ENCODE measurements around the gene SH2D7. TPM values are rescaled to one million over a fixed set of nuclear protein-coding genes. Genes with fewer than 3 reads are reported as not detected.

Gene SH2D7
- polyA plus RNA-seq, 3 donors: 0.44 to 0.58 (median 0.55) TPM

DNA sequence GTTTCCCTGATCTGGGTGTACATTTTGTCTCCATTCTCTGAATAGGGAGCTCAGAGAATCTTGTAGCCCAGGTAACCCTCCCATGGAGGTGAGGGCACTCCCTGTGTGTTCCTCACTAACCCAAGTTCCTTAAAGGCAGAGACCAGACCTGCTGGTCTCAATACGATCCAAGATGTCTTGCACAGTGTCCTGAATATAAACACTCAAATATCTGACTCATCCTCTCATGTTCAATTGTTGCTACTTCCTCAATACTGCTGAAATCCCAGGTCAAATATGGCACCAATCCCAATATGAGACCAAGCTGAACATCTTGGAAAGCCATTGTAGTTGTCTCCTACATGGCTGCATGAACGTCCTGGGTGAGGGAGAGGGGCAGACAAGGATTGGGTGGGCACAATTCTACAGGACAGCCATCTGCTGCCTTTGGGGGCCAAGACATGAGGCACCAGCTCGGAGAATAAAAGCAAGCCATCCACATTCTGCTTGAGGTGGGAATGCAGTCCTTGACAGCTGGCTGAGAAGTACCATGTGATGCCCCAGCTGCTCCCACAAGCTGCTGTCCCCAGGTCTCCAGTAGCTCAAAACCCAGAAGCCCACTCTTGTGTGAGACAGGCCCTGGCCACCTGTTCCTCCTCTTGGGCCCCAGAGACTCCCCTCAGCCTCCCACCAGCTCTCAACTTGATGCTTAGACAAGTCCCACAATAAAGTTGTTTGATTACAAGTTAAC is 33.1 kb upstream of the SH2D7 start:
- no peak for DNase-seq (ENCODE audit: low read depth in 3 of 3, low spot score in 2 of 3)

DNA sequence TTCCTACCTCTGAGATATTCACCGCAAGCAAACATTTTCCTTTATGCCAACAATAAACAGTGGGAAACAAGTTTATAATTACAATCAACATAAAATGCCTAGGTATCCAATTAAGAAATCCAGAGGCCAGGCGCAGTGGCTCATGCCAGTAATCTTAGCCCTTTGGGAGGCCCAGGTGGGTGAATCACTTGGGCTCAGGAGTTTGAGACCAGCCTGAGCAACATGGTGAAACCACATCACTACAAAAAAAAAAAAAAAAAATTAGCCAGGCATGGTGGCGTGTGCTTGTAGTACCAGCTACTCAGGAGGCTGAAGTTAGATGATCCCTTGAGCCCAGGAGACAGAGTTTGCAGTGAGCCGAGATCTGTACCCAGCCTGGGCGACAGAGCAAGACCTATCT is 32.1 kb upstream of the SH2D7 start:
- no peak for DNase-seq (ENCODE audit: low read depth in 3 of 3, low spot score in 2 of 3)

DNA sequence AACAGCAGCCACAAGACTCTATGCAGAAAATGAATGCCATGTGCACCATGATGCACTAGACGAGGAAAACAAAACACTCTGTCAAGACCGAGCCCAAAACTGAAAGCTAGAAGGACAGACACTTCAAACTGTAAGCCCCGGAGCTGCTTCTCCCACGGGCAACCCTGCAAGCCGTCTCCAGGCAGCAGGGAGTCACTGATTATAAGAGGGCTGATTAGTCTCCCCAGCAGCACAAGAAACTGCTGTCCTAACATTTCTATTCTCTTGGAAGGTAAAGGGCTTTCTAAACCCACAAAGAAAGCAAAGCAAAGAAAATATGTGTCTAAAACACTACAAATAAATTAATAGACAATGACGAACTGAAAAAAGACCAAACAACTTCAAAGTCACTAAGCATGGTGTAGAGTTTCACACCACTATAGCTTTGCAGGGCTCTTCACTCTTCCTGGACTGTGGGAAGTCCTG is 30.4 kb upstream of the SH2D7 start:
- DNase-seq (ENCODE audit: low read depth in 3 of 3, low spot score in 2 of 3): no peak

DNA sequence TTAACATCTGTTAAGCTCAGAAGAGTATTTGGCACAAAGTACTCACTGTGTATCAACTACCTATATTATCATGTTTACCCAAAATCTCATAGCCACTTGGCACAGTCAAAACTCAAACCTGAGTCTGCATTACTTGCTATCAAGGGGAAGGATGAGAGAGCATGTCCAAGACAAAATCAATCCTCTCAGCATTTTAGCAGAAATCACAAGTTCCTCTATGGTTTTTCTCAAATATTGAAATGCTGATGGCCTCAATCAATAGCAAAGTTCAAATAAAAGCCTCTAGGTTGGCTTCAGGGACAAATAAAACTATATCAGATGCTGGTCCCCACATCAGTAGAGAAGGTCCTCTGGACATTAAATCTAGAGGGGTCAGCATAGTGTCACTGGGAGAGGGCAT is 29.1 kb upstream of the SH2D7 start:
- DNase-seq (ENCODE audit: low read depth in 3 of 3, low spot score in 2 of 3): no peak

DNA sequence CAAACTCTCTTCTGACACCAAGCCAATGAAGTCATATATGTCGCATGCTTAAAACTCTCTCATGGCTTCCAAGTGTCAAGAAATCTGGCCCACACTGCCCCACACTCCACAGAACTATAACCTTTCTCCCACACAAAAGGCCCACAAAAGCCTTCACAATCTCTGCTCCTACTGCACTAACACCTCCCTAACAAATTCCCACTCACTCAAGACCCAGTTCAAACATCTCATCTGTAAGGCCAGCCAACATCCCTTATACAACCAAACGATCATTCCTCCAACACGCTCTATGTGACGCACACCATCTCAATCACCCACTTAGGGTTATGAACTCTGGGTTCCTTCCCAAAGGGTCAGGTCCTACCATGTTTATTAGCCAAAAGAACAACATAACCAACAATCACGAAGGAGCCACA is 28.4 kb upstream of the SH2D7 start:
- DNase-seq (ENCODE audit: low read depth in 3 of 3, low spot score in 2 of 3): no peak

DNA sequence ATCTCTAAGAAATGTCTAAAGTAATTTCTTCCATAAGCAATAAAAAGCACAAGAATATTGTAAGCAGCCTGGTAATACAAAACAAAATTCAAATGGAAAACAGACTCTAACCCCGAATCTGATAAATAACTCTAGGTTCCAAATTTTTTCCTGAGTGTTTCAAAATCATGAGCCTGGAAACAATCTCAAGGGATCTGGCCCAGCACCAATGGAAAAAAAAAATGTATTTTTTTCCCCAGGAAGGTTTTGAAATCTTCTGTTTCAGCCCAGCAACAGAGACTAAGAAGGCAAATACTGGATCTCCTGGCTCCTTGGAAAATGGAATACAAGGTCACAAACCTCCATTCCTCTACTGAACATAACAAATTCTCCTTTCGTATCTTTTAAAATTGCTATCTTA is 27.8 kb upstream of the SH2D7 start:
- no peak for DNase-seq (ENCODE audit: low read depth in 3 of 3, low spot score in 2 of 3)

DNA sequence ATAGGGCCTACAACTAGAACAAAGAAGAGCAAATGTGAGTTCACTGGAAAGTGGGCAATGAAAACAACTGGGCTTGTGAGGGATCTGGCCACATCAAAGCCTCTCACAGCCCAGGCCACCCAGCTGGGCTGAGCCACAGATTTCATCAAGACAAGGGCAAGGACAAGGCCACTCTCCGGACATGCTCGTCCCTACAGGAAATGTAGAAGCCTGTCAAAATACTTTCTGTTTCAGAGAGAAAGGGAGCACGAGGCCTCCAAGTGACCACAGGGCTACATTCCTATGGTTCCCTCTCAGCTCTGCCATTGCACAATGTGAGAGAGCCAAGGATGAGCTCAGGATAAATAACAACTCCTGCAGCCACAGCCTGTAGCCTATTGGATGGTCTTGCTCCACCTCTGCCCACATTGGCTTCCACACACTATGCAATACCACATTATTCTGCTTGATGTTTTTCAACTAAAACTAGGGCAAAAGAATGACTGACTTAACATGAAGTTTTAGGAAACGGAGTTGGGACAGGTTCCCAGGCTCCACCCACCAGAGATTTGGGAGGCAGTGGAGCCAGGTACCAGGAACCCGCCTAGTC is 27.0 kb upstream of the SH2D7 start:
- no peak for DNase-seq (ENCODE audit: low read depth in 3 of 3, low spot score in 2 of 3)

DNA sequence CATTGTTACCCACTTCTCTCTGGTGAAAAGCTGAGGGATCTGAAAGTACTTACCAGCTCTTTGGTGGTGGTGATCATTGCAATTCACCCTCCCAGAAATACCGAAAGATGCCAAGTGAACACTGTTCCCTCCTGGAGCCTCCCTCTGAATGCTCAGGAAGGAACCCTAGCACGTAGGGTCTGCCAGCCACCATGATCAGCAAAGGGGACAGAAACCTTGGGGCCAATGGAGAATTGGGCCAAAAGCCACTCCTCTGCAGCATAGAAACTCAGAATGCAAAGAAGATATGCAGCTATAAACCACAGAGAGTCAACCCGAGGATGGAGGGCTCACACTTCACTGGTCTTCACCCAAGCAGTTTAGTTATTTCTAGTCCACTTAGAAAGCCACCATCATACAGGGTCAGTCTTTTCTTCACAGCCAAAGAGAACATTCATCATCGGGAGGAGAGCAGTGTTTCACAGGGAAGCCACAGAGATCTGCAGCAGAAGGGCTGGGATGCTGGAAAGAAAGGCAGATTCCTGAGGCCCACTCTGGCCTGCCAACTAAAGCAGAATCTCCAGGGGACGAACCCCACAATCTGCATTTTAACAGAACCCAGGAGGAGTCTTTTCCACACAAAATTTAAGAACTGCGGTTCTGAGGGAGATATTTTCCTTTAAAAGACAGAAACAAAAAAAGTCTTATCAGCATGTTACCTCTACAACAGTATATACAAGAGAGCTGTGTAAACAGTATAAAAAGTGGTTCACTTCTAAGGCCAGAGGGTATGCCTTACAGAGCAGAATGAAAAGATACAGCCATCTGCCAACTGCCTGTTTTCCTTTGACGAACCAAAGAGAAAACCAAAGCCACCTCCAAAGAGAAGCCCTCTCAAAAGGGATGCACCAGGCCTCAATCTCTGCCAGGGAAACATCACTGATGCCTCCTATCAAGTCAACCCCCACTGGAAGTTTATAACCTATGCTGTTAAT is 26.1 kb upstream of the SH2D7 start:
- DNase-seq (ENCODE audit: low read depth in 3 of 3, low spot score in 2 of 3): no peak

DNA sequence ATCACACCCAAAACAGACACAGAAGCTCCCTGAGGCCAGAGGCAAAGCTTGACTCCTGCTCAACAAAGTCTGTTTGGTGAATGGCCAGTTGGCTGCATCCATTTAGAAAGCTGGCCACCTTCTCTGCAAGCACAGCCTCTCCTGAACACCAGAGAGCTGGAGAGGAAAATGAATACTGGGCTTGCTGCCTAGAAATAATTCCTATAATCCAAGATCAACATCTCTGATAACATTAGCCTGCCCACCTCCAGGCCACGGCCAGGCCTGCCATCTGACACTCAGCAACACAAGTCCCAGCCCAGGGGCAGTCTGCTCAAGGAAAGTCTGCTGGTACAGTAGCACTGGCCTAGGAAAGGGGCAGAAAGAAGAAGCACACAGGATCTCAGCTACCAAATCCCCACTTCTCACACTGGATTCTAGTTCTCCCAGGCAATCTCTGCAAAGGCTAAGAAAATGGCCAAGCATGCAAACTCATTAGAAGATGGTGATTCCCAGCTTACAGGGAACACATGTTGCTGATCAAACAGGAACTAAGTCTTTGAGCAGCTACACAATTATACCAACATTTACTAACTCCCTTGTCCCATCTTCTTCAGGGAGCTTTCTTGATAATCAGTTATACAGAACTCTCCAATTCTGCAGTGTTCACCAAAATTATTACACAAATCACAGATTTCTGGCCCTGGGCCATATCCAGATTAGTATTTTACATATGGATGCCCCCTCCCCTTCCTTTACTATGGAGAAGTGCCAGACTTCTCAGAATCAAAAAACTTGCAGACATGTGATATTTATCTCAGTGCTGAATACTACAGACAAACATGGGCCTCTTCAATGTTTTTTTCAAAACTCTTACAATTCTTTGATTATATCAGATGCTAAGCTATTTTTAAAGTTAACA is 24.8 kb upstream of the SH2D7 start:
- no peak for DNase-seq (ENCODE audit: low read depth in 3 of 3, low spot score in 2 of 3)

DNA sequence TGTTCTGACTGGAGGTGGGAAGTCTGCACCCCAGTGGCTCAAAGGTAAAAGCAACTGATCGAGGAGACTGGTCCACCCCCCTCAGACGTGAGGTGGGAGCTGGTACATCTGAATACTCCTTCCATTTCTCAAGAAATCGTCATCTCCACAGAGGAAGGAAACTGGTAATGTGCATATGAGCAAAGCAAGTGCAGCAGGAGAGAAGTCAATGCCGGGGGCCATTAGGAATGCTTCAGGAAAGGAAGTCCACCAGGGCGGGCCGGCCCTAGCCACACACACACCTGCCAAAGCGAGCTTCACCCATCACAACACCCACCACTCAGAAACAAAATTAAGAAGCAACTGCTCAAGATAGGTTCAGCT is 23.3 kb upstream of the SH2D7 start:
- no peak for DNase-seq (ENCODE audit: low read depth in 3 of 3, low spot score in 2 of 3)

DNA sequence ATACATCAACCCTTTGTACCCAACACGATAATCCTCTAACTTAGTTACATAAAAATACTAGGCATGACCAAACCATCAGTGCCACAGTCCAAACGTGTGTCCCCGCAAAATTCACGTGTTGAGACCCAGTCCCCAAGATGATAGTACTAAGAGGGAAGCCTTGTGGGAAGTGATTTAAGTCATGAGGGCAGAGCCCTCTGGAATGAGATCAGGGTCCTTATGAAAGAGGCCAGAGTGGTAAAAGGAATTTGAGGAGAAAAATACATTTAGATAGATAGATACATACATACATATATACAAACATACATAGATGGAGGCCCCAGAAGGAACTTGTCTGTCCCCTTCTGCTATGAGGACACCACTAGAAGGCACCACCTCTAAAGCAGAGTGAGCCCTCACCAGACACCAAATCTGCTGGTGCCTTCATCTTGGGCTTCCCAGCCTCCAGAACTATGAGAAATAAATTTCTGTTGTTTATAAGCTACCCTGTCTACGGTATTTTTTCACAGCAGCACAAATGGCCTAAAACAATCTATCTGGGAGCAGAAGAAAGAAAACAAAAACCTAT is 22.8 kb upstream of the SH2D7 start:
- no peak for DNase-seq (ENCODE audit: low read depth in 3 of 3, low spot score in 2 of 3)

DNA sequence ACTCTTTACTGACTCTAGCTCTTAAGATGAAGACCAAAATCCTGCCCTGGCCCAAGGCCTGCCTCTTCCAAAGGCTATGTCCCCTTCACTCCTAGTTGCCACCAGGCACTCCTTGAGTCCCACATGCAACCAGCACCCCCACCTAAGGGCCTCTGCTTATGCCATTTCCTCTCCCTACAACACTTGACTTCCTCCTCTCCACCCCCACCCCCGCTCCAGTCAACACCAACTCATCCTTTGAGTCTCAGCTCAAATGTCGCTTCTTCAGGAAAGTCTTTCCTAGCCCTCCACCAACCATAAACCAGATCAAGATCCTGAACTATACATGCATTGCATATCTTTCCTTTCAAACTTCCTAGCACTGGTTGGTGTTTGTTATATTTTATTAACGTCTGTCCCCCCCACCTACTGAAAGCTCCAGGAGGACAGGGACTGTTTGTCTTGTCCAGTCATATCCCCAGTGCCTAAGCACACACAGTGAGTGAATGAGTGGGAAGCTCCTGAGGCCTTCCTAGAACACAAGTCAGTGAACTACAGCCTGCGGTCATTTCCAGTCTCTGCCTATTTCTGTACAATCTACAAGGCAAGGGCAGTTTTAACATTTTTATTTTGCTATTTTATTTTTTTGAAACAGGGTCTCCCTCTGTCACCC is 22.2 kb upstream of the SH2D7 start:
- DNase-seq (ENCODE audit: low read depth in 3 of 3, low spot score in 2 of 3): no peak

DNA sequence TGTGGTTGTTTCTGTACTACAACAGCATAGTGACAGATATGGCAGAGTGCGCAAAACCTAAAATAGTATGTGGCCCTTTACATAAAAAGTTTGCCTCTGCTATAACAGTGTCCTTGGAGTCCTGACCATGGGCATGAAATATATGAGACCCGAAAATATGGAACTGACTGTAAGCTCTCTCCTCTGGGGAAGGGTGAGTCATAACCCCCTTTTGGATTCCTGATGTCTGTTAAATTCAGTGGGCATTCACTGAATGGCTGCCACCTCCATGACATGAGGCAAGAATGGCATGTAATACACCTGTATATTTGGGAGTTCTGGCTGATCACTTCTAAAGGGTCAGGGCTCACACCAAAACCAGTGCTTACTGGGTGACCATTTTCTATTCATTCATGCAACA is 21.0 kb upstream of the SH2D7 start:
- DNase-seq (ENCODE audit: low read depth in 3 of 3, low spot score in 2 of 3): no peak

DNA sequence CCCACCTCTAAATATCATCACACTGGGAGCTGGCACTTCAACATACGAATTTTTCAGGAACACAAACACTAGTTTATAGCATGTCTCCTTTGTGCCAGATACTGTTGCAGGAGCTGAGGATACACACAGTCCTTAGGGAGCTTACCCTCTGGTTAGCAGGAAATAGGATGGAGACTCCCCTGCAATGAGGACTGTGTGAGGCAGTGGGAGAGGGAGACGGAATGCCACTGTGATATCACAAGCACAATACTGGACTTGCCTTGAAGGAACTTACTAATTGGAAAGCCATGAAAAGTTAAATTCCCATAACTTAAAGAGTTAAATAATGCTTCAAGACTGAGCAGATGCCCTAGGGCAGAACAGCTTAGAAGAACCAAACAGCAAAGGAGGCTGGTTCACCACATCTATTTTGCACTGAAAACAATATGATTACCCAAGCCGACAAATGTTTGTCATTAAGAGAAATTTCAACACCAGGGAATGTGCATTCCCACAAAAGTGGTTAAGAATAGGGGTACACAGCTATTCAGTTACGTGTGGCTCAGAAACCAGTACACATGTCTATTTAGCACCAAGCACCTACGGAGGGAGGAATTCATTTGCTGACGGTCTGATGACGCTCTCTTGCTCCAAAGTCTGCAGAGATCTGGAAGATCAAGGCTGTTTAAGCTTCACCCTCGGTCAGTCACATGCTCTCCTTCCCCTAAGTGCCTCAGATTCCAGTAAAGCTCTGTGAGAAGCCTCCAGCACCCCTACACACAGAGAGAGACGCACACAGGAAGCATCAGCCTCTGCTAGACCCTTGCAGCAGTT is 20.1 kb upstream of the SH2D7 start:
- no peak for DNase-seq (ENCODE audit: low read depth in 3 of 3, low spot score in 2 of 3)

DNA sequence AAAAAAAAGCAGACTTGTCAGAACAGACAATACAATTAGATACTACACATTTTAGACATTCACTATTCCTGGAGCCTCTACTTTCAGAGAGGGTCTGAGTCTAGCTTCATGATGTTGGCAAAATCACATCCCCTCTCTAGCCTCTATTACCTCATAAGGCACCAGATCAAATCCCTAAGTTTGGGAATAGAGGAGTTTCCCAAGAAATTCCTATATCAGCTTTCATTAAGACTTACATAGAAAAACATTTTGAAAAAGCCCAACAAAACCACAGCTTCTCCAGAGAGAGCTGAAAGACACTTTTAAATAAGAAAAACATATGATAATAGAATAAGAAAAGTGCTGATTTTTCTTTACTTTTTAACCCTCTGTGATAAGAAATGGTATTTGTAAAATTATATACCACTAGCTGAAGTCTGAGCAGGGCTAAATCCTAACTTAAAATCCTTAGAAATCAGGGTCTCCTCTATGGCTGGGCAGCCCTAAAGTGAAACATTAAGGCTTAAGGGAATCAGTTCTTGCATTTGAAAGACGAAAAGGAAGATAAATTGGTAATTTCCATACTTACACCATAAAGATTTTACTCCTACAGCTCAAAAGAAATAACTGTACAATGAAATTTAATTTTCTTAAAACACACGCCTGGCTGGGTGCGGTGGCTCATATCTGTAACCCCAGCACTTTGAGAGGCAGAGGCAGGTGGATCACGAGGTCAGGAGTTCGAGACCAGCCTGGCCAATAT is 19.1 kb upstream of the SH2D7 start:
- no peak for DNase-seq (ENCODE audit: low read depth in 3 of 3, low spot score in 2 of 3)

DNA sequence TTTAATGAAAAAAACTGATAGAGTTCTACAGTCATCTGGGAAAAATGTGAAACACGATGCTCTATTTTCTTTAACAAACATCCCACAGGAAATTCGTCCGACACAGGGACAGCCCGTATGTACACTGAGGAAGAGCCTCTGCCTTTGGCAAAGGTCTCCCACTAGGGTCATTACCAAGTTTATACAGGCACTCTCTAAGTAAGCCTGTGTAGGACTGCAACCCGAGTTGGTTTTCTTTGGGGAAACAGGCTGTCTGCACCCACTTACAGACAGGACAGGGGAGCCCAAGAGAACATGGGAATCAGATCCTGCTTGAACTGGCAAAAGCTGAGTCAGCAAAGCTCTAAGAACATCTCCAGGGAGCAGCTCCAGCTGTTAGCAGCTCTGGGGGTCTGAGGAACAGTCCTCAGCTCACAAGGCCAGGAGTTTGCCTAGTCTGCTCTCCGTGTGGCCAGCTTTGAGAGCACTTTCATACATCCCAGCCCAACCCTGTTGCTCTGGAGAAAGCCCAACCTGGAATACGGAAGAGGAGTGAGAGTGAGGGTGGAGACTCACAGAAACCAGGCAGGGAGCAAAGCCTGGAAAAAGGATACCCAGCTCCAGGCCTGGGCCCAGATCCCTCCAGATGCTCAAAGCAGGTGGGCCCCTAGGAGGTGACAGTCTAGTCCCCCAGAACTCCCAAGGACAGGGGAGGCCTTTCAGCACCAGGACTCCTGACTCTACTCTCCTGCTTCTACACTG is 16.7 kb upstream of the SH2D7 start:
- no peak for DNase-seq (ENCODE audit: low read depth in 3 of 3, low spot score in 2 of 3)

DNA sequence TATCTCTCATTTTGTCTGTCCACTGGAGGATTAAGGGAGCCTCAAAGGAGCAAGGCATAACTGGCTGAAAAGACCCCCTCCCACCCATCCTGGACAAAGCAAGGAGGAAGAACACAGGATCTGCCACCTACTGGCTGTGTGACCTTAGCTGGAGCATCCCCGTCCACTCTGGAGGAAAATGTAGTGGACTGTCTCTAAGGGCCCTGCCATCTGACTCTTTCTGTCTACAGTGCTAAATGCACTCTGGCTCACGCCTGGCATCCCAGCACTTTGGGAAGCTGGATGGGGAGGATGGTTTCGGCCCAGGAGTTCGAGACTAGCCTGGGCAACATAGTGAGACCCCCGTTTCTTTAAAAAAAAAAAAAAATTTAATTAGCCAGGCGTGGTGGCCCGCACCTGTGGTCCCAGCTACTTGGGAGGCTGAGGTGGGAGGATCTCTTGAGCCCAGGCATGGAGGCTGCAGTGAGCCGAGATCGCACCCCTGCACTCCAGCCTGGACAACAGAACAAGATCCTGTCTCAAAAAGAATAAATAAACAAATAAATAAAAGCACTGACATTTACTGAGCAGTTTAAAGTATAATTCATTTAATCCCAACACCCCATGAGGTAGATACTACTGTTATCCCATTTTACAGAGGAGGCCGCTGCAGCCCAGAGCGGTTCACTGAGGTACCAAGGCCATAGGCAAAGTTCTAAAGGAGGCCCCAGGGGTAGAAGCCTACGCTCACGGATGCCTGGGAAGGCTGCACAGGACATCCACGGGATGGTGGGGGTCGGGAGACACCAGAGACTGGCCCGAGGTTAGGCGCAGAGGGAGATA is 15.9 kb upstream of the SH2D7 start:
- DNase-seq (ENCODE audit: low read depth in 3 of 3, low spot score in 2 of 3): no peak

All from right renal cortex interstitium (tissue), 3 donors.